Measurements from ENCODE around the gene MDP1. TPM values are rescaled to one million over a fixed set of nuclear protein-coding genes. Genes with fewer than 3 reads are reported as not detected.
"Not testable (repeated sequence)": the region's sequence is repeated elsewhere in the genome, so short reads cannot be mapped to it uniquely, and the experiment has no call there.

Gene MDP1
- total RNA-seq, 1 experiment from 2014 or later, result 15.0 TPM

DNA sequence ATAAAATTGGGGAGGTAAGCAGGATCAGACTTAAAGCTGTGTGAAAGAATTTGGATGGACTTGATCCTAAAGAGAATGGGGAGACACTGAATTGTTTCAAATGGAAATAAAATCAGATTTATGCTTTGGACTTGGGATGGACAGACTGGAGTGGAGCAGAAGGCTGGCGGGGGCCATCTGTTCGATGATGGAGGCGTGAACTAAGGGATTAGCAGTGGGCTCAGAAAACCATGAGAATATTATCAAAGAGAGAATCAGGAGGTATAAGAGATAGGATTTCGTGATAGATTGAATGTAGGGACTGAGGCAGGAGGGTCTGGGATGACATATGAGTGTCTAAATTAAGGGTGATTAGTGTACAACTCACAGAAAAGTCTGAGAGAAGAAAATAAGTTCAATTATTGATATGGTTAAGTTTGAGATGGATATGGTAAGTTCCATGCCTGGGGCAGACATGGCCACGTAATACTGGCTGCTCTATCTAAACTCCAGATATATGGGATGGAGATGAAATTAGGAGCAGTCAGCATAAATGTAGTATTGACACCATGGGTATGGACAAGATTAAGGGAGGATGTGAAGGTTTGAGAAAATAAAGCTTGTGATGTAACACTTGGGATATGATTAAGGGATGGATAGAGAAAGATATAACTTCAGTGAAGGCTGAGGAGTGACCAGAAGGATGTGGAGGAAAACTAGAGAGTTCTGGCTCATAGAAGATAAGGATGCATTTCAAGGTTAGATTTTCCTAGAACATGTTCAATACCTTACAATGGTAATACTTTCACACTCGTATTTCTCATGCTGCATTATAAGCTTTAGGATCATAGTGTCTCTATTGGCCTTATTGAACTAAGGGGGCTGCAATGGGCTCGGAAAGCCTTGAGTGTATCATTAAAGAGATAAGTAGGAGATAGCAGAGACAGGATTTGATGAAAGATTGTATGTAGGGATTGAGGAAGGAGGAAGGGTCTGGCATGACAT lies 11.4 kb downstream of the MDP1 start:
- no peak for DNase-seq (ENCODE audit: extremely low read depth, low read depth)

DNA sequence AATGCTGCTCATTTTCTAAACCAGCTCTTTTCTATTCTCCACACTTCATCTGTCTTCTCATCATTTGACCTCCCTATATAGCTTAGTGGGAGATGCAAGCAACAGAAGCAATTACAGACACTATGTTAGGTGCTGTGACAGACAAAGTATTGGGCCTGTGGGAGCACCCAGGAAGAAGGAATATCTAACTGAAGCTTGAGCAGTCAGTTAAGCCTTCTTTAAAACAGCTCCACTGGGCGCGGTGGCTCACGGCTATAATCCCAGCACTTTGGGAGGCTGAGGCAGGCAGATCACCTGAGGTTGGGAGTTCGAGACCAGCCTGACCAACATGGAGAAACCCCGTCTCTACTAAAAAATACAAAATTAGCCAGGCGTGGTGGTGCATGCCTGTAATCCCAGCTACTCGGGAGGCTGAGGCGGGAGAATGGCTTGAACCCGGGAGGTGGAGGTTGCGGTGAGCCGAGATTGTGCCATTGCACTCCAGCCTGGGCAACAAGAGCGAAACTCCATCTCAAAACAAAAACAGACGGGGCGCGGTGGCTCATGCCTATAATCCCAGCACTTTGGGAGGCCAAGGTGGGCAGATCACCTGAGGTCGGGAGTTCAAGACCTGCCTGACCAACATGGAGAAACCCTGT lies 12.5 kb downstream of the MDP1 start:
- DNase-seq (ENCODE audit: extremely low read depth, low read depth), result not testable (repeated sequence)

GRCh38 chr14:24202538-24202937 lies 13.3 kb downstream of the MDP1 start:
- DNase-seq (ENCODE audit: extremely low read depth, low read depth), result not testable (repeated sequence)

DNA sequence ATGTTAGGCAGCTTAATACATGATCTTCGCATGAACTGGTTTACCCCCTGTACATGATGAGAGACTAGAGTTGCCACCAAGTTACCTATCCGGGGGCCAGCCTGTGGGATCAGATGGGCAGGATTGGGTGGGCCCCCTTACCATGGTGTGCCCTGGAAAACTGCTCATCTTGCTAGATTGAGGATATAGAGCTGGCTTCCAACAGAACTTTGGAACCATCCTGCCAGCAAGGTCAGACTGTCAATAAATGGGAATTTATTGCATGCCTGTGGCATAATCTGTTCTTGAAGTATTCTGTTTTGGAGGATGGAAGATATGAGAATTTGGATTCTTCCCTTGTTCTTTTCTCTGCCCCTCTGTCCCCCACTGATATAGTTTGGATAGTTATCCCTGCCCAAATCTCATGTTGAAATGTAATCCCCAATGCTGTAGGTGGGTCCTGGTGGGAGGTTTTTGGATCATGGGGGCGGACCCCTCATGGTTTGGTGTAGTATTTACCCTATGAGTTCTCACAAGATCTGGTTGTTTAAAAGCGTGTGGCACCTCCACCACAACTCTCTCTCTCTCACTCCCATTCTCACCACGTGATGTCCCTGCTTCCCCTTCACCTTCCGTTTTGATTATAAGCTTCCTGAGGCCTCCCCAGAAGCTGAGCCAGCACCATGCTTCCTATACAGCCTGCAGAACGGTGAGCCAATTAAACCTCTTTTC lies 16.9 kb downstream of the MDP1 start:
- no peak for DNase-seq (ENCODE audit: extremely low read depth, low read depth)

GRCh38 chr14:24197056-24197450 lies 18.8 kb downstream of the MDP1 start:
- DNase-seq (ENCODE audit: extremely low read depth, low read depth), result no peak

DNA sequence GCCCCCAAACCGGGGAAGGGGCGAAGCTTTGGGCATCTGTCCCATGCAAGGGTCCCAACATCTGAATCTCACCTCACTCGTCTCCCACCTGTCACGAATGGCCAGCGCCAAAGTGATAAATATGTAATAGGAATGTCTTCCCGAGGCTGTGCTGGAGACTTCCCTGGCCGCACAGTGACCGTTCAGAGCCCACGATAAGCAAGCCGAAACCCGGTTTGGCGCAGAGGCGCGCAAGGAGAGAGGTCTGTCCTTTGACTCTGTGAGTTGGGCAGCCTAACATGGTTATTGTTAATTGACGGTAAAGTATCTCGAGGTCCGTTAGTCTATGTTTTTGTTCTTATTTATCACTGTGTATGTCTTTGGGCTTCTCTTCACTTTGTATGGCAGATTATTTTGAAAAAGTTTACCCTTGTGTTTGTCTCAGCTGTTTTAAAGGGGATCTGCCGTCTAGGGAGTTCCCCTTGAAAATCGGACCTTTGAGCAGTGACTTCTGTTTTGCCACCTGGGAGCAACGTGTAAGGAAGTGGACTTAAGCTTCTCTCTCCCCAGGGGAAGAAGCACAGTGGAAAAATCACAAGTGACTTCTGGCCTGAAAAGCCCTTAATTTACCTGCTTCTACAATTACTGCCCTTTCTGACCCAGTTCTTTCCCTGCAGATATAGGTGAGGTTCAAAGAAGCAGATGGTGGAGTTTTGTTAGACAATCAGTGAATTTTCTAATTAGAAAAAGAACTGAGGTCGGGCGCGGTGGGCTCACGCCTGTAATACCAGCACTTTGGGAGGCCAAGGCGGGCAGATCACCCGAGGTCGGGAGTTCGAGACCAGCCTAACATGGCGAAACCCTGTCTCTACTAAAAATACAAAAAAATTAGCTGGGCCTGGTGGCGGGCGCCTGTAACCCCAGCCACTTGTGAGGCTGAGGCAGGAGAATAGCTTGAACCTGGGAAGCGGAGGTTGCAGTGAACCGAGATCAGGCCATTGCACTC lies 19.5 kb downstream of the MDP1 start:
- DNase-seq (ENCODE audit: extremely low read depth, low read depth), result no peak

DNA sequence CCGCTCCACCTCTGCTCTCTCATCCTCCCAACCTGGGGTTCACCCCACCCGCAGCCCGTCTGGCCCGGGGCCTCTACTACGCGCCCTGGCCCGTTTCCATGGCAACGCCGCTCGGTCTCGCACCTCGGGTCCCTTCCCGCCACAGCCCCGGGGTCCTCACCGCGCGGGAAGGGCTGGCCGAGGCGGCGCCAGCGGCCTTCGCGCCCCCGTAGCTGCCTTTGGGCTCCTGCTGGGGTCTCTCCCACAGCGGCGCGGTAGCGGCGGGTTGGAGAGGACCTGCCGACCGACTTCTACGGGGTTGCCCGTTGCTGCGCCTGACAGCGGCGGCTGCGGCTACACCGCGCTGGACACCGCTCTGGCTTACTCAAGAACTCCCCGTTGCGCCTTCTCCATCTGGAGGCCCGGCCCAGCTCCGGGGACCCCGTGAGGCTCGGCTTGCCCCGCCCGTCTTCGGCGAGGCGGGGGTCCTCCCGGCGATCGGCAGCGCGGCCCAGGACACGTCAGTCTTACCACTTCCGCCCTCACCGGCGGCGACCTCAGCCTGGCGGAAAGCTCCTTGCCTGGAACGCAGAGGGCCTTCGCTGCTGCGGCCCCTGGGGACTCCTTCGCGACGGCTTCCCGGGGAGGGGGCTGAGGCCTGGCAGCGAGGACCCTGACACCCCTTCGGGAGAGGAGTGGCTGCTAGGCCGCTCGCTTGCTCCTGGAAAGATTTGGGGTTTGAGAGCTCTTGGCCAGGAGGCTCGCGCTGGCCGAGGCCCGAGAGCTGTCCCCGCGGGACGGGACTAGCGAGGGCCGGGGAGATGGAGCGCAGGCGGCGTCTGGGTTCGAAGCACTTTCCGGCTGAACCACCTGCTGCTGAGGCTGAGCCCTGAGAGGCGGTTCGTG lies 20.4 kb downstream of the MDP1 start, which contains the start of gene TM9SF1:
TM9SF1 (minus strand) TSS at position 256 of the 885 bp plus-strand sequence. CDS start 422 bp downstream, outside the sequence.
- DNase-seq (ENCODE audit: extremely low read depth, low read depth), result peak; percentile 76

DNA sequence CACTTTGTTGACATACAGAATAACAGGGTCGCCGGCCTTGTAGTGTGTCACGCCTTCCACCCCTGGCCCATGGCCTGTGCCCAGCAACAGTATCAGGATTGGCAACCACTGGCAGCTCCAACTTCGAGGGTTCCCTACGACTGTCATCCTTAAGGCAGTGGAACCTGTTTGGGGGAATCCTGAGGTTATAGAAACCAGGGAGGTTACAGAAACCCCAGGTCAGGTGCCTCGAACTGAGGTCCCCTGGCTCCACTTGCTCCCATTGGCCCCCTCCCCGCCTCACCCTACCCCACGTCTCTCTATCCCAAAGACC lies 21.0 kb downstream of the MDP1 start:
- no peak for DNase-seq (ENCODE audit: extremely low read depth, low read depth)

DNA sequence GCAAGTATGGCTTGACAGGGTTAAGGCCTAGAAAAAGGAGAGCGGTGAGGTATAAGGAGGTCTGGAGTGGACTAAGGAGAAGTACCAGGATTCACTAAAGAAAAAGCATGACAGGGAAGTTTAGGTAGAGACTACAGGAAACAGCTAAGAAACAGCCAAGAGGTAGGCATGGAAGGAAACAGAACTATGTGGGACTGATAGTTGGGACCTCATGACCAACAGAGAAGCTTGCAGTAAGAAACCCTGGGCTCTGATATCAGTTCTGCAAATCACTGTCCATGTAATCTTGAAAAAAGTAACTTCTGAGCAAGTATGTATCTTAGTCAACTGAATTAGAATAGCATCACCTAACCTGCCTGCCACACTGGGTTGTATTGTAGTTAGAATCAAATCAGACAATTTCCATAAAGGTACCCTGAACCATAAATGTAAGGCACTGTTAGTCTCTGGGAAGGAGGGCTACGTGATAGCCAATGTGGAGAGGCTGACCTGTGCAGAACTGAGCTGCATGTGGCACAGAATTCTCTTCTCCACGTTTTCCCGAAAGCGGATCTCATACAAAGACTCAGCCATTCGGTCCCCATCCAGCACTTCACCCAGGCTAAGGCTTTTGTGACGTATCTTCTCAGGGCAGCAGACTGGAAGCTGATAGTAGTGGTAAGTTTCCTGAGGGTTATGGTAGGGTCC lies 21.5 kb downstream of the MDP1 start:
- no peak for DNase-seq (ENCODE audit: extremely low read depth, low read depth)

GRCh38 chr14:24192933-24193332 lies 22.9 kb downstream of the MDP1 start:
- DNase-seq (ENCODE audit: extremely low read depth, low read depth), result no peak

DNA sequence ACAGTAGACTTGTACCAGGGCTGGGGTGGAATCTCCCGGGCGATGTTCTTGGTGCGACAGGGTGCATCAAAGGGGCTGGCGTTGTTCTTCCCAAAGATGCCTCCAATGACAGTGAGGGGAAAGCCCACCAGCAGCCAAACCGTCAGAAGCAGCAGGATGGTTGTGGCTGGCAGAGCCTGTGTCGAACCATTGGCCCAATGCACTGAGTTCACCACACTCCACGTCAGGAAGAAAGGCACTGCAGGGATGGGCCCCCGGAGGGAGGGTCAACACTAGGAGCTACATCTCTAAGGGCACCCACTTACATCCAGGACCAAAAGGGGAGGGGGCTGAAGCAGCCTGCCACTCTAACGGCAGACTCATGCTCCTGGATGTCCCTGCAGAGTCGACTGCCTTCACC lies 25.4 kb downstream of the MDP1 start:
- DNase-seq (ENCODE audit: extremely low read depth, low read depth), result no peak

DNA sequence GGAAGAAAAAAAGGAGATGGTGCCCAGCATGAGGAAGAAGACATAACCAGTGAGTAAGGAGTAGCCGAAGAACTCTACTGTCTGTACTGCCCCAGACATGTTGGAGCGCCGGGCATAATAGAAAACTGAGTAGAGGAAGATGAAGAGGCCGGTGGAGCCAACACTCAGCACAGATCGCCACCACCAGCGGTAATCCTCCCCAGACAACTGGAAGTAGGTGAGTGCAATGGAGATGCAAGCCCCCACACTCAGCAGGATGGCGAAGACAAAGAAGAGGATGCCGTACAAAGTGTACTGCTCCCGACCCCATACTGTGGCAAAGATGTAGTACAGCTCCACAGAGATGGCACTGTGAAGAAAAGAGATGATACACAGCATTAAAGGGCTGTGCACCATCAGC lies 26.4 kb downstream of the MDP1 start:
- no peak for DNase-seq (ENCODE audit: extremely low read depth, low read depth)

- no peak for DNase-seq (ENCODE audit: extremely low read depth, low read depth)
These were observed 26.8 kb downstream of the MDP1 start for GRCh38 chr14:24189059-24189375.

GRCh38 chr14:24188251-24189058 lies 27.4 kb downstream of the MDP1 start, which contains the start of gene IPO4:
Gene IPO4 (minus strand): TSS chr14:24188816. CDS start chr14:24188787, 29 bp downstream.
- peak; percentile 93 for DNase-seq (ENCODE audit: extremely low read depth, low read depth)

DNA sequence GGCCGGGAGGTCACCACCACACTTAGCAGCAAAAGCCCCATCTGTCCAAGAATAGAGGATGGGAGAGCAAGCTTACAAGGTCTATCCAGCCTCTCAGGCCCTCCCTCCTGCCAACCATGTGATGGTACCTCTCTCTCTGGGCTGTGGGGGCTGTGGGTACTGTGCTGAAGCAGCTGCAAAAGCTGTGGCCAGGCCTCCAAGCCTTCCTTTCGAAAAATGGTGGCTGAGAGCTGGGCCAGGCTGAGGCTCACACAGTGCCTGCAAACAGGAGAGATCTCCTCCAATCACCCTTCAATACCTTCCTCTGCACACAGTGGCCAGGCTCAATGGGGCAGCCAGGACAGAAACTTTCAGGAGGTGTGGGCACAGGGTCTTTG lies 28.3 kb downstream of the MDP1 start:
- no peak for DNase-seq (ENCODE audit: extremely low read depth, low read depth)

DNA sequence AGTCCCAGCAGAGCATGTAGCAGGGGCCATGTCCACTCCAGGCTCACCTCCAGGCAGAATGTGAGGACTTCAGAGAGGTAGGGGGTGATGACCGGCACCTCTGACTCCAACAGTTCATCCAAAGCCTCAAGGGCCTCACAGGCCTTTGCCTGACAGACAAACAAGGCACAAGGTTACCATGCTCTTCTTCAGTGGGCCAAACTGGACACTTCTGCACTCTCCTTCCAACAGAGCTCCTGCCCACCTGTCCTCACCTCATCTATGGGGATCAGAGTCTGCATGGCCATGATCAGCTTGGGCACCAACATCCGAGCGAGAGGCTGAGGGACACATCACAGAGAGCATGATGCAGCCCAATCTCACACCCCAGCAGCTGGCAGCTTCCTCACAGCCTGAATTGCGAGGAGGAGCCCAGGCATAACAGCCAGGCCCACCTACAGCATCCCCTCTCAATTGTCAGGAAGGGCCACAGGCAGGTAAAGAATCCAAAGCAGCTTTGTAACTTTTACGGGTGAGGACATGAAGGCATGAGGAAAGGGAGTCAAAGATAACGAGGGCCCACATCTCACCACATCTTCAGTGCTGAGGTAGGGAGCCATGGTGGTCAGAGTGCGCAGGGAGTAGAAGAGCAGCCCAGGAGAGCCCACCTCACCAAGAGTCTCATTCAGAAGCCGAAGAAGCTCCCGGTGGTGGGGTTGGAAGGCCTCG lies 28.9 kb downstream of the MDP1 start:
- no peak for DNase-seq (ENCODE audit: extremely low read depth, low read depth)

- no peak for DNase-seq (ENCODE audit: extremely low read depth, low read depth)
These were observed 30.1 kb downstream of the MDP1 start for GRCh38 chr14:24185741-24186140.
